ENCODE data around the gene ECE1. TPM values are rescaled to one million over a fixed set of nuclear protein-coding genes. Genes with fewer than 3 reads are reported as not detected.

ECE1 gene
- total and polyA plus RNA-seq, 2 donors (not counting 3 experiments of a cell fraction or from before 2014, with no cell fraction given): 437 to 562 TPM

DNA sequence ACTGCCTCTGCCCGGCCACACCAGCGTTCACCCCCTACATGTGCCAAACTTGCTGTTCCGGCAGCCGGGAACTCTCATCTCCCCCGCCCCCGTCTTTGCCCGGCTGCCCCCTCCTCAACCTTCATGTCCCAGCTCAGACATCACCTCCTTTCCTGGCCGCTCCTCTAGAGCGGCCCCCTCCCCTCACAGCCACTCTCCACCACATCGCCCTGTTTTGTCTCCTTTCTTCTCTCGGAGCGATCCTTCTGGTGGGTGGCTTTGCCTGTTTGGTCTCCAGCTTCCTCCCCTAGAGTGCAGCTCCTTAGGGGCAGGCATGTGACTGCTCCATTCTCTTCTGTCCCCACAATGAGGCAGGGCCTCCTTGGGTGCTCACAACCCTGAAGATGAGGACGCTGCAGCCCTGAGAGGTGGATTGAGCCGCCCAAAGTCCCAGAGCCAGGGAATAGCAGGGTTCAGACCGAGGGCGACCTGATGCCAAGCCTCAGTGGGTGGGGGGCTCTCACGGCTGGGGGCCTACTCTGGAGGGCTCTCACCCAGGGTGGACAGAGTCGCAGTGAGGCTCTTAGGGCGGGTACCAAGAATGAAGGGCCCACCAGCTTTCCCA, 44.9 kb upstream of the ECE1 start:
- TF ChIP-seq EZH2 (IDR thresholded peaks at IDR 0.05; ENCODE audit: borderline replicate concordance, low read depth, low read length, severe bottlenecking): no peak
- TF ChIP-seq POLR2A (IDR thresholded peaks at IDR 0.05; ENCODE audit: low read depth, low read length): no peak
- TF ChIP-seq GATA2 (IDR thresholded peaks at IDR 0.05; ENCODE audit: insufficient read depth, insufficient read length, low read depth, low read length): no peak
- no peak for TF ChIP-seq JUN (IDR thresholded peaks at IDR 0.05; ENCODE audit: borderline replicate concordance, insufficient read depth, insufficient read length, low read depth)
- TF ChIP-seq POLR2AphosphoS5 (IDR thresholded peaks at IDR 0.05; ENCODE audit: insufficient read depth, low read depth, low read length): no peak
- TF ChIP-seq FOS (IDR thresholded peaks at IDR 0.05; ENCODE audit: borderline replicate concordance, insufficient read depth, low read length): no peak
- TF ChIP-seq, protein P1, sequence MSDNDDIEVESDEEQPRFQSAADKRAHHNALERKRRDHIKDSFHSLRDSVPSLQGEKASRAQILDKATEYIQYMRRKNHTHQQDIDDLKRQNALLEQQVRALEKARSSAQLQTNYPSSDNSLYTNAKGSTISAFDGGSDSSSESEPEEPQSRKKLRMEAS (IDR thresholded peaks at IDR 0.05; ENCODE audit: insufficient read depth, insufficient read length): no peak
- TF ChIP-seq MYC (IDR thresholded peaks at IDR 0.05; ENCODE audit: low read depth, low read length): no peak
- TF ChIP-seq, protein P2, sequence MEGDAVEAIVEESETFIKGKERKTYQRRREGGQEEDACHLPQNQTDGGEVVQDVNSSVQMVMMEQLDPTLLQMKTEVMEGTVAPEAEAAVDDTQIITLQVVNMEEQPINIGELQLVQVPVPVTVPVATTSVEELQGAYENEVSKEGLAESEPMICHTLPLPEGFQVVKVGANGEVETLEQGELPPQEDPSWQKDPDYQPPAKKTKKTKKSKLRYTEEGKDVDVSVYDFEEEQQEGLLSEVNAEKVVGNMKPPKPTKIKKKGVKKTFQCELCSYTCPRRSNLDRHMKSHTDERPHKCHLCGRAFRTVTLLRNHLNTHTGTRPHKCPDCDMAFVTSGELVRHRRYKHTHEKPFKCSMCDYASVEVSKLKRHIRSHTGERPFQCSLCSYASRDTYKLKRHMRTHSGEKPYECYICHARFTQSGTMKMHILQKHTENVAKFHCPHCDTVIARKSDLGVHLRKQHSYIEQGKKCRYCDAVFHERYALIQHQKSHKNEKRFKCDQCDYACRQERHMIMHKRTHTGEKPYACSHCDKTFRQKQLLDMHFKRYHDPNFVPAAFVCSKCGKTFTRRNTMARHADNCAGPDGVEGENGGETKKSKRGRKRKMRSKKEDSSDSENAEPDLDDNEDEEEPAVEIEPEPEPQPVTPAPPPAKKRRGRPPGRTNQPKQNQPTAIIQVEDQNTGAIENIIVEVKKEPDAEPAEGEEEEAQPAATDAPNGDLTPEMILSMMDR (IDR thresholded peaks at IDR 0.05; ENCODE audit: extremely low read depth in 1 of 2, insufficient read depth in 1 of 2, low read depth in 1 of 2, low read length in 2 of 2): no peak
- Histone ChIP-seq H3K4me3 (replicated peaks in 1 of 3; ENCODE audit: insufficient read depth in 1 of 3, low read depth in 1 of 3, low read length in 3 of 3) (peak overlapping the region in 1 of 3 experiments; percentile 10), H3K79me2 (ENCODE audit: control insufficient read depth, insufficient read depth, low read length) (peaks cover 91% of the 10 kb centered on the region), H3K27ac (ENCODE audit: insufficient read depth, low read depth, low read length) (peak overlapping the region; percentile 81), H3K9me3 (replicated peaks; ENCODE audit: control insufficient read depth, insufficient read depth, low read length) (no peaks in the 10 kb centered on the region), H3K4me2 (ENCODE audit: insufficient read depth, low read length) (peak overlapping the region; percentile 54), H3K9ac (replicated peaks; ENCODE audit: extremely low read depth, insufficient read depth, low read length) (peak overlapping the region; percentile 33), H3K9me1 (replicated peaks; ENCODE audit: control insufficient read depth, extremely low read depth, insufficient read depth, low read length) (no peaks in the 10 kb centered on the region), H2AFZ (ENCODE audit: low read depth, low read length) (peak overlapping the region; percentile 10), H3K36me3 (ENCODE audit: control insufficient read depth in 2 of 2, extremely low read depth in 1 of 2, insufficient read depth in 2 of 2, low read length in 2 of 2) (no peaks in the 10 kb centered on the region), H4K20me1 (replicated peaks; ENCODE audit: control insufficient read depth, extremely low read depth, insufficient read depth, low read length) (no peaks in the 10 kb centered on the region), H3K4me1 (ENCODE audit: control insufficient read depth, extremely low read depth, insufficient read depth, low read length) (peaks cover 81% of the 10 kb centered on the region), H3K27me3 (ENCODE audit: control insufficient read depth in 2 of 2, insufficient read depth in 2 of 2, low read length in 2 of 2) (no peaks in the 10 kb centered on the region)
- DNase-seq (ENCODE audit: low read depth, low spot score): no peak
- peak; percentile 44 for FAIRE-seq
- BruUV-seq (replicated peaks): no TSS peak
- POLR2A ChIA-PET: no interaction called here
- intact Hi-C loops (cut with micrococcal nuclease) (loop anchor here (2.0 kb wide), 1 partner anchor 64 kb away; no protein-coding TSS in a partner anchor), dilution Hi-C loops (cut with MboI; ENCODE audit: extremely low pct_ligation_motif_present, low sequenced_read_pairs) (no loop called here)
- CTCF ChIA-PET: interaction anchor here (0.7 to 4.7 kb wide), 10 partner anchors 10 to 80 kb away, joined by 3 to 73 read pairs (median 8); no protein-coding TSS in a partner anchor
